Measurements from ENCODE around the gene ATP9A.
"Not testable (repeated sequence)": the region's sequence is repeated elsewhere in the genome, so short reads cannot be mapped to it uniquely, and the experiment has no call there.

Gene ATP9A

DNA sequence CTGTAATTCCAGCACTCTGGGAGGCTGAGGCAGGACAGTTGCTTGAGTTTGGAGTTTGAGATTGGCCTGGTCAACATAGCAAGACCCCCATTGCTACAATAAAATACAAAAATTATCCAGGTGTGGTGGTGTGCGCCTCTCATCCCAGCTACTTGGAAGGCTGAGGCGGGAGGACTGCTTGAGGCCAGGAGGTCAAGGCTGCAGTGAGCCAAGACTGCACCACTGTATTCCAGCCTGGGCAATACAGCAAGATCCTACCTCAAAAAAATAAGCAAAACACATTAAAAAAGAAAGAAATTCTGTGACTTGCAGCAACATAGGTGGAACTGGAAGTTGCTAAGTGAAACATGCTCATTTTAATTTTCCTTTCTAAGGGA lies 119.6 kb downstream of the ATP9A start:
- DNase-seq, result no peak

DNA sequence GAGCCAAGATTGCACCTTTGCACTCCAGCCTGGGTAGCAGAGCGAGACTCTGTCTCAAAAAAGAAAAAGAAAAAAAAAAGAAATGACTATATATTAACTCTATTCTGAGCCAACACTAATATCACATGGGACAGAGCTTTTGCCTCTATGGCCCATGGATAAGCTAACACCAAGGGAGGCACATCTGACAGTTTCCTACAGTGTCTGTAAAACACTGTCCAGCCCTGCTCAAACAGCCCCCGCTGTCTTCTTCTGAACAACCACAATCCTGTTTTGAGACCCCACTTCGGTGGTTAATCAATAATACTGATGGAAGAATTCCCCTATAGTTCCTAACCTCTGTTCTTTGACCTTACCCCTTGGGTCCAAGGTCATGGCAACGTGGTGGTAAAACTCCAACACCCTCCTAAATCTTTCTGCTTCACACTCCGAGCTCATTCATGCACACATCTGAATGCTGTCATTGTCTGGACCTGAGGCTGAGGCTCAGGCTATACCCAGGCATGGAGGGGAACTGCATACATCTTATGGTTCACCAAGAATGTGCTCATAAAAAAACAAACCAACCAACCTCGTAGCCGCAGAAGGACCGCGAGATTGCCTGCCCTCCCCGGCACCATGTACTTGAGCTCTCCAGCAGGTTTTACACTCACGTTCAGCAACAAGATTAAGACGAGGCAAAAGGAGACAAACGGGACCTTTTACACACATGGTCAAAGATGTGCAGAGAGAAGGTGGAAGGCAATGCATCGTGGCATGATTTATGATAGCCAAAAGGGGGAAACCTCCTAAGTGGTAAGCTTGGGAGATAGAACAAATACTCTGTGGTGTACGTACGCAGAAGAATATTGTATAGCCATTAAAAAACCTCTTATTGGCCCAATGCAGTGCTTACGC lies 120.3 kb downstream of the ATP9A start:
- no peak for DNase-seq

DNA sequence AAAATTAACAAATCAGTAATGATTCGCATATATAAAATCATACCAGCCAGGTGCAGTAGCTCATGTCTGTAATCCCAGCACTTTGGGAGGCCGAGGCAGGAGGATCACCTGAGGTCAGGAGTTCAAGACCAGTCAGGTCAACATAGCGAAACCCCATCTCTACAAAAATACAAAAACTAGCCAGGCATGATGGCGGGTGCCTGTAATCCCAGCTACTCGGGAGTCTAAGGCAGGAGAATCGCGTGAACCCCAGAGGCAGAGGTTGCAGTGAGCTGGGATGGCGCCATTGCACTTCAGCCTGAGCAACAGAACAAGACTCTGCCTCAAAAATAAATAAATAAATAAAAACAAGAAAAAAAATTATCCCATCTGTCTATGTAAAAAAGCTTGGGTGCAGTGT lies 124.4 kb downstream of the ATP9A start:
- DNase-seq, result not testable (repeated sequence)

DNA sequence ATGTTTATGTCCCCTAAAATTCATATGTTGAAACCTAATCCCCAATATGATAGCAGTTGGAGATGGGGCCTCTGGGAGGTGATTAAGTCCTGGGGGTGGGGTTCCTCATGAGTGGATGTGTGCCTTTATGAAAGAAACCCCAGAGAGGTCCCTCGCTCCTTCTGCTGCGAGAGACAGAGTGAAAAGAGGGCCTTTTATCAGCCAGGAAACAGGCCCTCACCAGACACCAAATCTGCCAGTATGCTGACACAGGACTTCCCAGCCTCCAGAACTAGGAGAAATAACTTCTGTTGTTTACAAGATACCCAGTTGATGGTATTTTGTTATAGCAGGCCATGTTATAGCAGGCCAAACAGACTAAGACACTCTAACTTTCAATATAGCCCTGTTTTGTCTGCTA lies 124.8 kb downstream of the ATP9A start:
- DNase-seq, result no peak

DNA sequence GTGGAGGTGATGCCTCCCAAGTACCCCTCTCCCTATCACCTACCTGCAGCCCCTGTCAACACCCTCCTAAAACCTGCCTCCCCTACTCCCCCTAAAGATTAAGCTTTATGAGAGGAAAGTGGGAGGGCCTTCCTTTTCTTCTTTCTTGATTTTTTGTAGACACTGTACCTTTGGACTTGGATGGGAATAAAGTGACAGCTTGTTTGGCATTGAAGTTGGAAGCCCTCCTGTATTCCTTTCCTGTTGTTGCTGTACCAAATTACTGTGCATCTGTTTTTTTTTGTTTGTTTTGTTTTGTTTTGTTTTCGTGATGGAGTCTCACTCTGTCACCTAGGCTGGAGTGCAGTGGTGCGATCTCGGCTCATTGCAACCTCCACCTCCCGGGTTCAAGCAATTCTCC lies 126.3 kb downstream of the ATP9A start:
- no peak for DNase-seq

DNA sequence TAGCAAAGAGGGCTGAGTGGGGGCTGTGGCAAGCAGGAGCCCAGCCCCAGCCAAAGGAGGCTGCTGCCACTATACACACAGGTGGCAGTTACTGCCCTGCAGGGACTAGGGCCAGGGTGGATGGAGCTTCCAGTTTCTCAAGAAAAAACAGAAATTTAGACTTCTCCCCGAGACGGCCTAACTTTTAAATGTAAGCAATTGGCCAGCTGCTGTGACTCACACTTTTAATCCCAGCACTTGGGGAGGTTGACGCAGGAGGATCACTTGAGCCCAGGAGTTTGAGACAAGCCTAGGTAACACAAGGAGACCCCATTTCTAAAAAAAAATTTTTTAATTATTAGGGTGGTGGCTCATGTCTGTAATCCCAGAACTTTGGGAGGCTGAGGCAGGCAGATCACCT lies 127.4 kb downstream of the ATP9A start:
- no peak for DNase-seq

DNA sequence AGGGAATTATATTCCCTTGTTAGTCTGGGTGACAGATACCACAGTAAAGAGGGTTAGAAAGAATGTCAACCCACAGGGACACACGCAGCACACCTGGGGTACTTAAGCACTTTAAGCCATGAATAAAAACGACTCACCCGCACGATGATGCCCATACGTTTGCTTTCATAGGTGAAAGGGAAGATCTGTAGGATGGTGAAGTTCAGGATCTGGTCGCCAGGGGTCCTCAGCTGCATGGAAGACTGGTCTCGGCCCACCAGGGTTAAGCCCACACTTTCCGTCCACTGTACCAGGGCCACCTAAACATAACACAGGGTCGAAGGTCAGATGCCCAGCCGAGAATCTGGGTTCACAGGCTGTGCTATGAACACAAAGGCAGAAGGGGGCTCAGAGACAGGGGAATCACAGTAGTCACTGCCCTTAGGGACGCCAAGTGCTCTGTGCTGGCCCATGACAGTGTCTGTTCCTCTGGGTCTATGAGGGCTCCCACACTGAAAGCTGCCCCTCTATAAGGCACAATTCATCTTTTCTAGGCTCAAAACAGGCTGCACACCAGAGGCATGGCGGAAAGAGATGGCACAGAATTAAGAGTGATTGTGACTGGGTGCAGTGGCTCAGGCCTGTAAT lies 128.9 kb downstream of the ATP9A start:
- DNase-seq, result peak; percentile 79

DNA sequence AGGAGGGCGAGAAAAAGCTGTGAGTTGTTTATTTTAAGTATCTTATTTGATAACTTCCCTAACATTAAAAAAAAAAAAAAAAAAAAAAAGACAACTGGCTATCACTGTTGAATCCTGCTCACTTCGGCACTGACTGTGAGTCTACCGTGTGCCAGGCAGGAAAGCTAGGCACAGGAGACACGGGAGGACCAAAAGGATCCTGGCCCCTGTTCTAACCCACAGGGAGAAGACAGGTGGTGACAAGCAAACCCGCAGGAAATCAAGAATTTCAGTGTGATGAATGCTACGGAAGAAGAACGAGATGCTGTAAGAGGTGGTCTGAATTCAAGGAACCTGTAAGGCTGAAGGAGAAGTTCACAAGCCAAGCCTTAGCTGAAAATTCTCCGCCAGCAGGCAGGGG lies 130.9 kb downstream of the ATP9A start:
- no peak for DNase-seq

DNA sequence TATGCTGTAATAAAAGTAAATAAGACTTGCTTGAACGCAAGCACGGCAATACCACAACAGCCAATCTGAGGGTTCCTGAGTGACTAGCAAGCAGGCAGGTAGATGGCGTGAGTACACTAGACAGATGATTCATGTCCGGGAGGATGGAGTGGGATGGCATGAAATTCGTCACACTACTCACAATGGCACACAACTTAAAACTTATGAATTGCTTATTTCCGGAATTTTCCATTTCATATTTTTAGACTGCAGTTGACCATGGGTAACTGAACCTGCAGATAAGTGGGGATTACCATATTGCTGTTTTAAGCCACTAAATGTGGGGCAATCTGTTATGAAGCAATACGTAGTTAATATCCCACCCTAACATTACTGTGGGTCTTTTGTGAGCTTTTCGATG lies 132.1 kb downstream of the ATP9A start:
- DNase-seq, result peak; percentile 41

DNA sequence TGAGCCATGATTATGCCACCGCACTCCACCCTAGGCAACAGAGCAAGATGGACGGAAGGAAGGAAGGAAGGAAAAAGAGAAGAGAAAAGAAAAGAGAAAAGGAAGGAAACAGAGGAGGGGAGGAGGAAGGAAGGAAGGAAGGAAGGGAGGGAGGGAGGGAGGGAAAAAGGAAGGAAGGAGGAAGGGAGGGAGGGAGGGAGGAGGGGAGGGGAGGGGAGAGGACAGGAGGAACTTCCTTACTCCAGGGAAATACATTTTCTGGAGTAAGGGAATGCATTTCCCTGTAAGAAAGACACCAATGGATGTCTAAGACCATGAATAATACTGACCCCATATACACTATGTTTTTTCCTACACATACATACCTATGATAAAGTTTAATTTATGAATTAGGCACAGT lies 132.5 kb downstream of the ATP9A start:
- DNase-seq, result no peak

DNA sequence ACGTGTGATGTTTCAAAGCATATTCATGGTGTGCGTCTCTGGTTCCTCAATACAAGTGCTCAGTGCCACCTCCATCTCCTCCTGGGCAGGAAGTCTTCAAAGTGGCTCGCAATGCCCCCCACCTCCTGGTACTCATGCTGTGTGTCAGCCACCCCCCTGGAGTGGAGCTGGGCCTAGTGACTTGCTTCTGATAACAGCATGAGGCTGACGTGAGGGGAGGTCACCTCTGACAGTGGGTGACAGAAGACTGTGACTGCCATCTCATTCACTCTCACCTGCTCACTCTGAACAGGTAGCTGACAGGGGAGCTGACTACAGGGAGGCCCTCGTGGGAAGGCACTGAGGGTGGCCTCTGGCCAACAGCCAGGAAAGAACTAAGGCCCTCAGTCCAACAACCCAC lies 133.3 kb downstream of the ATP9A start:
- no peak for DNase-seq

DNA sequence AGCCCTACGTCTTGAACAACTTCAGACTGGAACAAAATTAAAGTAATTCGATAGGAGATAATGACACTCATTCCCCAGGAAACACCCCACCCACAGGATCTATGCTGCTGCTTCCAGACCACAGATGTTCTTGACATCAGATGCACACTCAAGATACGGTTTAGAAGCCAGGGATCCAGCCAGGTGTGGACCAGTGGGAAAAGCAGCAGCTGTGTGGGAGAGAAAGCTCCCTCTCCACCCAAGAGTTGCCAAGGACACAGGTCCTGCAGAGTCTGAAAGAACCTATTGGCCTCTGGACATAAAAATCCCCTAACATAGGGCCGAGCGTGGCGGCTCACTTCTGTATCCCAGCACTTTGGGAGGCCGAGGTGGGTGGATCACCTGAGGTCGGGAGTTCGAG lies 133.9 kb downstream of the ATP9A start:
- no peak for DNase-seq

DNA sequence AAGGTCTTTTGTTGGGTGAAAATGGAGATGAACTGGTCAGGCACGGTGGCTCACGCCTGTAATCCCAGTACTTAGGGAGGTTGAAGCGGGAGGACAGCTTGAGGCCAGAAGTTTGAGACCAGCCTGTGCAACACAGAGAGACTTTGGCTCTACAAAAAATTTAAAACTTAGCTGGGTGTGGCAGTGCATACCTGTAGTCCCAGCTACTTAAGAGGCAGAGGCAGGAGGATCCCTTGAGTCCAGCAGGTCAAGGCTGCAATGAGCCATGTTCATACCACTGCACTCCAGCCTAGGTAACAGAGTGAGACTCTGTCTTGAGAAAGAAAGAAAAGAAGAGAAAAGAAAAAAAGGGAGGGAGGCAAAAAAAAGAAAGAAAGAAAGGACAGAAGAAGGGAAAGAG lies 134.8 kb downstream of the ATP9A start:
- DNase-seq, result no peak

DNA sequence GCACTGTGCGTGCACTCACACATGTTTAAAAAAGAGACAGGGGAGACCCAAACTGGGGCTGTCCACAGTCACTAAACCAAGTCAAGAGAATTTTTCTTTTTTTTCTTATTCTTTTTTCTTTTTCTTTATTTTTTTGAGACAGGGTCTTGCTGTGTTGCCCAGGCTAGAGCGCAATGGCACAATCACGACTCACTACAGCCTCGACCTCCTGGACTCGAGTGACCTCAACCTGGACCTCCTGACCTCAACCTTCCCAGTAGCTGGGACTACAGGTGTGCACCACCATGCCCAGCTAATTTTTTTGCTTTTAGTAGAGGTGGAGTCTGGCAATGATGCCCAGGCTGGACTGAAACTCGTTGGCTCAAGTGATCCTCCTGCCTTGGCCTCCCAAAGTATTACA lies 136.2 kb downstream of the ATP9A start:
- no peak for DNase-seq

DNA sequence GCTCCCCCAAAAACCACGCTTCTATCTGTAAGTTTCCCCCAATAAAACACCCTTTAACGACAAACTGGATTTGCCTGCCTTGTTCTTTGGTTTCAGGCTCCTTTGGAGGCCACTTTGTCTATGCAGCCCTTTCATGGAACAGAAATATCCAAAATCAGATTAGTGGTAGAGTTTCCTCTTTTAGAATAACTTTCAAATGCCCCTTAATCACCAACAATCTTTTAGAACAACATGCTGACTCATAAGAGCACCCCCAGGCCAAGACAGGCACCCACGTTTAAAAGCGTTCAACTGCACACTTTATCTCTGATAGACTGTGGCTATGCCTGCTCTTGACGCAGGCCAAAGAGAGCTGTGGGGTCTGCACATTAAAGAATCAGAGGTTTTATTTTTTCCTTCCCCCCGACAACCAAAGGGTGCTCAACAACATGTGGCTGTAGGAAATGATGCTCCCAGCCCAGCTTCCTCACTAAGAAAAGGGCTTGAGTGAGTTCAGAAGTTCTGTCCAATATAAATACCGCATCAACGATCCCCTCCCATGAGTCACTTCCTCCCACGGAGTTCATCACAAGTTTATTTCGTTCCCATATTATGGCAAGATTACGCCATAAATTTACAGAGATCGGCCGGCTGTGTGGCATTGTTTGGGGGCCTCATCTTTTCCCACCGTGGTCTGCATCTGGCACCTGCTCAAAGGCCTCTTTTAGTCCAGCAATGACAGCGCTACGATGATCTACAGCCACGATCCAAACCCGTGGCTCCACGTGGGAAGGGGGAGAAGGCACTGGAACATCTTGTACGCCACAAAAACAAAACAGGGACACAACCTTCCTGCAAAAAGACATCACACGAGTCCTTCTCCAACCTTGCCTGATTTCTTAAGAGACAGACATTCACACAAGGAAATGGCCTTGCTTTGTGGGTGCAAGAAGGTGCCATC lies 136.9 kb downstream of the ATP9A start:
- peak; percentile 55 for DNase-seq

DNA sequence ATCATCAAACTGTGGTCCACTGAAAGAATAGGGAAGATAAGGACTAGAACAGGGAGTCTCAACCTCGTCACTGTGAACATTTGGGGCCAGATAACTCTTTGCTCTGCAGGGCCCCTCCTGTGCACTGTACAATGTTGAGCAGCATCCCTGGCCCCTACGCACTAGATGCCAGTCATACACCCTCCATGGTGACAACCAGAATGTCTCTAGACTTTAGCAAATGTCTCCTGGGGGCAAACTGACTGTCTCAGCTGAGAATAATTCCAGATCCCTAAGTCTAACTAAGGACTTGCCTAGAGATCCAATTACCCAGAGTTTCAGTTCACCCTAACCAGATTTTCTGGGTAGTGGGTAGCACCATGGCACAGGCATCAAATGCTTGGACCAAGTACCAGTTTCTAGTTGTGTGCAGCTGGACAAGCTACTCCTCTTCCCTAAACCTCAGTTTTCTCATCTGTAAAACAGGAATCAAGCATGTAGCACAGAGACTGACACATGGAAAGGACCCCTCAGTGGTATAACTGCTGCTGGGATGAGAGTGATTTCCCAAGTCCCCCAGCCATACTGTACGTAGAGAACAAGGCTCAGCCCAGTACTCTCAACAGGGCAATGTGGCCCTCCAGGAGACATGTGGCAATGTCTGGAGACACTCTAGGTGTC lies 138.7 kb downstream of the ATP9A start:
- no peak for DNase-seq

DNA sequence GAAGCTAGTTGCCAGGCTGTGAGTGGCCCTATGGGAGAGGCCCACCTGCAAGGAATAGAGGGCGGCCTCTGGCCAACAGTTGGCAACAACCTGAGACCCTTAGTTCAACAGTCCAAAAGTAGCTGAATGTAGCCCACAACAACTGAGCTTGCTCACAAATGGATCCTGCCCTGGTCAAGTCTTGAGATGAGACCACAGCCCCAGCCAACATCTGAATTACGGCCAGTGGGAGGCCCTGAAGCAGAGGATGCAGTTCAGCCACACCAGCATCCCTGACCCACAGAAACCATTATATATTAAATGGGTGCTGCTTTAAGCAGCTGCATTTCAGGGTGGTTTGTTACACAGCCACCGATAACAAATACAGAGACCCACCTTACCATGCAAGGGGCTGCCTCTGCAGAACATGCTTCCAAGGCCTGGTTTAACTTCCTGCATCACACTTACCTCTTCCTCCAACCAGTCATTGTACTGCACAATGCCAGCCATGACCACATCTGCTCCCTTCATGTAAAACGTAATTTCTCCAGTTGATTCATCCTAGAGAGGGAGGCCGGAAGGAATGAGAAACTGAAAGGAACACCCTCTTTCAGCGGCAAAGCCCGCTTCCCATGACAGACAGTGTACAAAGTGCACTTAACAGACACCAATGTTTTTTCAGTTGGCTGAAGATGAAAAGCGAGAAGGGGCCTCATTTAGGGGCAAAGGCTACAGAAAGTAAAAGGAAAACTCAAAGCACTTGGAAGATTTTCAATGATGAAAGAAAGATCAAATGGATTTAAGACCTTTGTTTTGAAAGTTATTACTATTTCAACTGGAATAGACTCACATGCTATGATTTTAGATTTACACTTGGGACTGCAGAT lies 139.4 kb downstream of the ATP9A start:
- peak; percentile 39 for DNase-seq

DNA sequence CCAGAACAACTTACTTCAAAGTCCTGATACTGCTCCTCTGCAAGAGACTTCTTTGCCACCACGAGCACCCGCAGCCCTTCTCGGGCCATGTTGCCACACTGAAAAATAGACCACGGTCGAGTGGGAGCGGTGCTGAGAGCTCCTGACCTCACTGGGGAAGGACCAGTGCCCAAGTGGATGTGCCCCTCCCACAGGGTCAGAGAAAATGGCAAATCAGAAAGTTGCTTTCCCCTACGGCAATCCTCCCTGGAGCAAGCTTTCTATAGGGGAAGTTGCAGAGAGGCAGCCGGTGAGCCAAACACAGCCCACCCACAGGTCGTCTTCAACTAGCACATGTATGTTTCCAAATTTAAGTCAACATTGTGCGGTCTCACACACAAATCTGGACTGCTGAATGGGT lies 140.6 kb downstream of the ATP9A start:
- no peak for DNase-seq

DNA sequence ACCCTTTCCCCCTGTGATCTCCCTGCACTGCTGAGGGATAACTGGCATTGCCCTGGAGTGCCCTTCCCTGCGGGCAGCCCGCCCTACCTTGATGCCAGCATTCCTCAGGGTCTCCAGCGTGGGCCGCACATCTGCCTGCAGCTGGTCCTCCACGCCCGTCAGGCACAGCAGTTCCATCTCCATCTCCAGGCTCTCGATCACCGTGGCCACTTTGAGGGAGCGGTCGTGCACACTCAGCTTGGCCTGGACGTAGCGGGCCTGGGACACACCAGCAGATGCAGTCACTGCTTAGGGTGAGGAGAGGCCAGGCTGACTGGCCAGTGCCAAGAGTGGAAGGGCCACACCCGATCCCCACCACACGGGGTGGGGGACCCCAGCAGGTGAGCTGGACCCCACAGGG lies 143.1 kb downstream of the ATP9A start:
- DNase-seq, result no peak

DNA sequence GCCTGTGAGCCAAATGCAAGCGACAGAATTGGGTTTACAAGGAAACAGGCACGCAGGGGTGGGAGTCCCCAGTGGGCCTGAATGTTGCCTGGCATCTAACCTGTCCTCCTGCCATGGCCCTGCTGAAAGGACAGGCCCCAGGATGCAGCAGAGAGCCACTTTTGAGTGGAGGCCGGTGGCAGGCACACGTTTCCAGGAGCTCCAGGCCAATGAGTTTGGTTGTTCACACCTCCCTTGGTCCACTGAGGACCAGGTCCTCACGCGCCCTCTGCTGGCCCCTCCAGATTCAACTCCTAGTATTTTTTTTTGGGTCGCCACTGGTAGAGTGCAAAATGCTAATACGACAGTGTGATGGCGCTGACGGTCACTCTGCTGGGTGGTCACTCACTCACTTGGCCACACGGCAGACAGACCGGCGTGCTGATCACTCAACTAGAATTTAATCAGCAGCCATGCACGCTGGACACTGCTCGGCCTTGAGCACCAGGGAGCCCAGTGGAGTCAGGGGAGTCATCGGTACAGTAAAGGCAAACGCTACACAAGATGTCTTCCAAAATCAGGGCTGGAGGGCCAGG lies 143.9 kb downstream of the ATP9A start:
- peak; percentile 83 for DNase-seq

DNA sequence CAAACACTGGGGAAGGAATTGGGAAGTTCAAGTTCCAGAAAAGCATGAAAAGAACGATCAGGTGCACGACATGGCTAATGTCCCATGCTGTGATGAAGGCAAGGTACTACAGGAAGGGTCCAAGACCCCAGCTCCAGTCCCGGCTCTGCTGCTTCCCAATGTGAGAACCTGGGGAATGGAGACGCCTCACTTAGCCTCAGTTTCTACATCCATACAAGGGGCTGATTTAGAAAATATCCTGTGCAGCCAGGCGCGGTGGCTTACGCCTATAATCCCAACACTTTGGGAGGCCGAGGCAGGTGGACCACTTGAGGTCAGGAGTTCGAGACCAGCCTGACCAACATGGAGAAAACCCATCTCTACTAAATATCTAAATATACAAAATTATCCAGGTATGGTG lies 144.9 kb downstream of the ATP9A start:
- no peak for DNase-seq

Data from activated CD4-positive, alpha-beta T cell treated with anti-CD3 and anti-CD28 coated beads for 48 hours (primary cell).